Measurements from ENCODE around the gene HS3ST1.

The HS3ST1 gene

DNA sequence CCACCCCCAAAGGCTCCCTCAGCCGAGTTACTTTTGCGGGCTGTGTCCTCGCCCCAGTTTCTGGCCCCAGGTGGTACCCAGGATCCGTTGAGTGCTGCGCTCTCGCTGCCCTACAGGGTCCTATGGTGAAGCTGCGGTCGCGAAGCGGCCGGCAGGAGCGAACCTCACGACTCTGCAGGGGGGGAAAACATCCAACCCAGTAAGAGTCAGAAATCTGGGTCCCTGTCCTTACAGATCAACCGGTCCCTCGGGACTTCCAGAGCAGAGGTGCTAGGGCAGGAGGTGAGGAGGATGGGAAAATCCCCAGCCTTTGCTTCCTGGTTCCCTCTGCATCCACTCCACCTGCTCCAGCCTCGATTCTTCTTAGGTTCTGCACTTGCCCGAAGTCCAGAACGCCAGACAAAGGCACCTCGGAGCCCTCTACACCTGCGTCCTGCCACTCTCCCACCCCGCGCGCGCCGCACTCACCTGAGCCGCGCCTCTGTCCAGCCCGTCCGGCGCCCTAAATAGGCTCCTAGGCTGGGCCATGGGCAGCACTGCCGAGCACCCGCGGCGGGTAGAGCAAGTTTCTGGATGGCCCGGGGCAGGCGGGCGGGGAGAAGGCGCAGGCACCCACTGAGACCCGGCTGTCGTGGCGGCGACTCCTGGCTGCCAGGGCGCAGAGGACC is at the start of gene HS3ST1:
Gene HS3ST1, minus strand, starts transcription at position 664 of the 668 bp plus-strand sequence. CDS start 28,889 bp downstream, outside the sequence.
- H3K4me3 ChIP-seq (ENCODE audit: low read length), result peak within 1 kb of the TSS; percentile 79
- TF ChIP-seq, protein P1, sequence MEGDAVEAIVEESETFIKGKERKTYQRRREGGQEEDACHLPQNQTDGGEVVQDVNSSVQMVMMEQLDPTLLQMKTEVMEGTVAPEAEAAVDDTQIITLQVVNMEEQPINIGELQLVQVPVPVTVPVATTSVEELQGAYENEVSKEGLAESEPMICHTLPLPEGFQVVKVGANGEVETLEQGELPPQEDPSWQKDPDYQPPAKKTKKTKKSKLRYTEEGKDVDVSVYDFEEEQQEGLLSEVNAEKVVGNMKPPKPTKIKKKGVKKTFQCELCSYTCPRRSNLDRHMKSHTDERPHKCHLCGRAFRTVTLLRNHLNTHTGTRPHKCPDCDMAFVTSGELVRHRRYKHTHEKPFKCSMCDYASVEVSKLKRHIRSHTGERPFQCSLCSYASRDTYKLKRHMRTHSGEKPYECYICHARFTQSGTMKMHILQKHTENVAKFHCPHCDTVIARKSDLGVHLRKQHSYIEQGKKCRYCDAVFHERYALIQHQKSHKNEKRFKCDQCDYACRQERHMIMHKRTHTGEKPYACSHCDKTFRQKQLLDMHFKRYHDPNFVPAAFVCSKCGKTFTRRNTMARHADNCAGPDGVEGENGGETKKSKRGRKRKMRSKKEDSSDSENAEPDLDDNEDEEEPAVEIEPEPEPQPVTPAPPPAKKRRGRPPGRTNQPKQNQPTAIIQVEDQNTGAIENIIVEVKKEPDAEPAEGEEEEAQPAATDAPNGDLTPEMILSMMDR (IDR thresholded peaks at IDR 0.05; ENCODE audit: insufficient read depth, low read depth, low read length, missing control alignments), result no peak
- peak; percentile 61 for DNase-seq (ENCODE audit: low read depth)

DNA sequence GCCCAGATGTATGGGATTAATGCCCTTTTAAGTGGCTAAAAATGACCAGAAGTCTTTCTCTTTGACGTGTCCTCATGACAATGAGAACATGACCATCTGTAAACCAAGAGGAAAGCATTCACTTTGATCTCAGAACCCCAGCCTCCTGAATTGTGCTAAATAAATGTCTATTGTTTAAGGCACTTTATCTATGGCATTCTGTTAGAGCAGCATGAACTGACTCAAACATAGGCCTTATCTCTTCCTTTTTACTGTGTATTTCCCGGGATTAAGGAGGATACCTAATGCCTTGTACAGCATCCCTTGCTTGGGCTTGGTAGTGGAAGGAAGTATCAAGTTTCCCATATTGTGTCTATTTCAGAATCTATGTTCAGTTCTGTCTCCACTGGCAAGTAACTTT is 47.2 kb upstream of the HS3ST1 start:
- no peak for DNase-seq (ENCODE audit: low read depth)
- H3K4me3 ChIP-seq (ENCODE audit: low read length), result no peak overlapping the region
- TF ChIP-seq, protein P1 (IDR thresholded peaks at IDR 0.05; ENCODE audit: insufficient read depth, low read depth, low read length, missing control alignments), result no peak

DNA sequence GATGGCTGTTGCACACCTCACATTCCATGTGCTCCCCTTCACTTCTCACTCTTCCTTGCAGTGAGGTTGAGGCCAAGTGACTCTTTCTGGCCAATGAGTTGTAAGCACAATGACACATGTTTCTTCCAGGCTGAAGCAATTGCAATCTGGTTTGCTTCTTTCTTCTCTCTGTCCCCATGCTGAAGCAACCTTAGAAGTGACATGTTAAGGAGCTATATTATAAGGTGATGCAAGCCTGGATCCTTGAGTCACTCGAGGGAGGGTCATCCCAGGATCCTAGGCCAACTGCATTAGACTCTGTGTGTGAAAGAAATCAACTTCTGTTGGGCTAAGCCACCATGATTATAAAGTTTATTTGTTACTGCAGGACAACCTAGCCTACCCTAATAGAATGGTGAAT is 45.5 kb upstream of the HS3ST1 start:
- TF ChIP-seq, protein P1 (IDR thresholded peaks at IDR 0.05; ENCODE audit: insufficient read depth, low read depth, low read length, missing control alignments), result no peak
- no peak for DNase-seq (ENCODE audit: low read depth)
- H3K4me3 ChIP-seq (ENCODE audit: low read length), result no peak overlapping the region

DNA sequence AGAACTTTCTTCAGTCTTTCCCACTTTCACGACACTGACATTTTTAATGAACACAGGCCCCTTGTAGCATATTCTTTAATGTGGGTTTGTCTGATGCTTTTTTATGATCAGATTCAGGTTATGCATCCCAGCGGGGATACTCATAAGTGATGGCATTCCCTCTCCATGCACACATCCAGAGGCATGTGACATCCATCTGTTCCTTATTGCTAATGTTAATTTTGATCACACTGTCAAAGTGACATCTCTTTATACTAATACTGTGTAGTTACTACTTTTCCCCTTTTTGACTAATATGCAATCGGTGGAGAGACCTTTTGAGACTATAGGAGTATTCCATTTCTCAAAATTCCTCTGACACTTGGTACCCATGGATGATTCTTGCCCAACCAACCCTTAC is 43.8 kb upstream of the HS3ST1 start:
- TF ChIP-seq, protein P1 (IDR thresholded peaks at IDR 0.05; ENCODE audit: insufficient read depth, low read depth, low read length, missing control alignments), result no peak
- no peak overlapping the region for H3K4me3 ChIP-seq (ENCODE audit: low read length)
- DNase-seq (ENCODE audit: low read depth), result no peak

DNA sequence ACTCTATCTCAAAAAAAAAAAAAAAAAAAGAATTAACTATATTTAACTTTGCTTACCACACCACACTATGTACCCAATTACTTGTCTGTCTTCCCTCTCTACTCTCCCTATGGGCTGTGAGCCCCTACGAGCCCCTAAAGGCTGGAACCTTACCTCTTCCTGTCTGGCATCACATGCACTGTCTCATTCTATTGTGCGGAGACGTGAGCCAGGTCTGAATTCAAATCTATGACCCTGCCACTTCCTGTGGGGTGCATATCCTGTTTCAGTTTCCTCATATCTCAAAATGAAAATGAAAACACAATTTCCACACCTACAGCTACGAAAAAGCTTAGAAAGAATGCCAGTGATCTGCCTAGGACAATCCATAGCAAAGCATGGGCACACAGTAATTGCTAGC is 42.9 kb upstream of the HS3ST1 start:
- no peak overlapping the region for H3K4me3 ChIP-seq (ENCODE audit: low read length)
- DNase-seq (ENCODE audit: low read depth), result peak; percentile 41
- TF ChIP-seq, protein P1 (IDR thresholded peaks at IDR 0.05; ENCODE audit: insufficient read depth, low read depth, low read length, missing control alignments), result no peak

DNA sequence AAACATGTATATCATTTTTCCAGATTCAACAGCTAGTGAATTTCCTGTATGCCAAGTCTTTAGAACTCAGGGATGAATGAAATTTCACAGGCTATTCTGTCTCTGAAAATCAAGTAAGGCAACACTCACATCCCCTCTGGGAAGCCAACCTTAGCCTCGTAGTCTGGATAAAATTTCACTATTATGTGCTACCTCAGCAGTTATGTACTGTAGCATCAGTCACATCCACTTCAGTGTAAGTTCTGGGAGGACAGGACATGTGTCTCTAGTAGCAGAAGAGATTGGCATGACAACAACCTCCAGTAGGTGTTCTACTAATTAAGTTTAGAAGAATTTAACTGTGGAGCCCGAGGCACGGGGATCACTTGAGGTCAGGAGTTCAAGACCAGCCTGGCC is 42.4 kb upstream of the HS3ST1 start:
- TF ChIP-seq, protein P1 (IDR thresholded peaks at IDR 0.05; ENCODE audit: insufficient read depth, low read depth, low read length, missing control alignments), result no peak
- H3K4me3 ChIP-seq (ENCODE audit: low read length), result no peak overlapping the region
- no peak for DNase-seq (ENCODE audit: low read depth)

DNA sequence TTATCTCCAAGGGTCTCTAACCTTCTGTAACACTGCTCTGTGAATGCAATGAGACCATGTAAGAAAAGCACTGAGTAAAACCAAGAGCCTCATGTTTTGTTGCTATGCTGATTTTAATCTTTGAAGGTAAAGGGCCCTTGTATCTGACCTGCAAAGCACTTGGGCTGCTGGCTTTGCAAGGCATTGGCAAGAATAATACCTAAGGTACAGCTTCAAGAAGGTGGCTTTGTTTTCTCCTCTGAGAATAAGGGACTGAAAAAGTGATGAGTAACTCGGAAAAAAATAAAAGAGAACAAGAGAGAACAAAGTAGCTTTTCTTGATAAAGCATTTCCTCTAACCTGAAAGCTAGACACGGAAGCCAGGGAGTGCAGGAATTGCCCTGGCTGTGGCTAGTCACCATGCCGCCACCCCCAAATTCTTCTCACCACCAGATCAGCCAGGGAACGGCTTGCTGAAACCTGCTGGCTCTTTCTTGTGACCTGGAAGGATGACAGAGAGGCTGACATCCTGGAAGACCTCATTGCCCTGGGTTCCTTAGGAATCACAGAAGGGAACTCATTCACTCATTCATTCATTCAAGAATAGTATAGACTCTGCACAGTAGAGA is 41.8 kb upstream of the HS3ST1 start:
- TF ChIP-seq, protein P1 (IDR thresholded peaks at IDR 0.05; ENCODE audit: insufficient read depth, low read depth, low read length, missing control alignments), result no peak
- DNase-seq (ENCODE audit: low read depth), result peak; percentile 83
- no peak overlapping the region for H3K4me3 ChIP-seq (ENCODE audit: low read length)

All from epithelial cell of esophagus (primary cell).